ENCODE results near the gene NGDN. TPM values are rescaled to one million over a fixed set of nuclear protein-coding genes. Genes with fewer than 3 reads are reported as not detected.

Gene NGDN
- total RNA-seq, 4 donors from 2014 or later = 20.5 to 43.4 (median 35.1) TPM

DNA sequence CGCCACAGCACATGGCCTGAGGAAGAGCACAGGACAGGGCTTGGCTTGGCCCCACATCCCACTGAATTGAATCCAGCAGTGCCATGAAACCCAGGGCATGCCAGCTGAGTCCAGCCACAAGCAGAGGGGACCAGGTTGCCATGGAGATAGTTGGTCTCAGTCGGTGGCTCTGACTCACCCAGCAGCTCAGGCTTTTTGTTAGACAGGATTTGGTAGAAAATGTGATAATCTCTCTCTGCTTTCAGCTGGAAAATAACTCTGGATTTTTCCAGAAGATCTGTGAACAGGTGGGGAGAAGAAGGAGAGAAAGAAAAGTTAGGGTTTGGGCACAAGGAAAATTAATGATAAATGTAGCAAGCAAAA, 38.8 kb upstream of the NGDN start:
- TF ChIP-seq, protein P1, sequence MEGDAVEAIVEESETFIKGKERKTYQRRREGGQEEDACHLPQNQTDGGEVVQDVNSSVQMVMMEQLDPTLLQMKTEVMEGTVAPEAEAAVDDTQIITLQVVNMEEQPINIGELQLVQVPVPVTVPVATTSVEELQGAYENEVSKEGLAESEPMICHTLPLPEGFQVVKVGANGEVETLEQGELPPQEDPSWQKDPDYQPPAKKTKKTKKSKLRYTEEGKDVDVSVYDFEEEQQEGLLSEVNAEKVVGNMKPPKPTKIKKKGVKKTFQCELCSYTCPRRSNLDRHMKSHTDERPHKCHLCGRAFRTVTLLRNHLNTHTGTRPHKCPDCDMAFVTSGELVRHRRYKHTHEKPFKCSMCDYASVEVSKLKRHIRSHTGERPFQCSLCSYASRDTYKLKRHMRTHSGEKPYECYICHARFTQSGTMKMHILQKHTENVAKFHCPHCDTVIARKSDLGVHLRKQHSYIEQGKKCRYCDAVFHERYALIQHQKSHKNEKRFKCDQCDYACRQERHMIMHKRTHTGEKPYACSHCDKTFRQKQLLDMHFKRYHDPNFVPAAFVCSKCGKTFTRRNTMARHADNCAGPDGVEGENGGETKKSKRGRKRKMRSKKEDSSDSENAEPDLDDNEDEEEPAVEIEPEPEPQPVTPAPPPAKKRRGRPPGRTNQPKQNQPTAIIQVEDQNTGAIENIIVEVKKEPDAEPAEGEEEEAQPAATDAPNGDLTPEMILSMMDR (IDR thresholded peaks at IDR 0.05; ENCODE audit: low read depth) = no peak

DNA sequence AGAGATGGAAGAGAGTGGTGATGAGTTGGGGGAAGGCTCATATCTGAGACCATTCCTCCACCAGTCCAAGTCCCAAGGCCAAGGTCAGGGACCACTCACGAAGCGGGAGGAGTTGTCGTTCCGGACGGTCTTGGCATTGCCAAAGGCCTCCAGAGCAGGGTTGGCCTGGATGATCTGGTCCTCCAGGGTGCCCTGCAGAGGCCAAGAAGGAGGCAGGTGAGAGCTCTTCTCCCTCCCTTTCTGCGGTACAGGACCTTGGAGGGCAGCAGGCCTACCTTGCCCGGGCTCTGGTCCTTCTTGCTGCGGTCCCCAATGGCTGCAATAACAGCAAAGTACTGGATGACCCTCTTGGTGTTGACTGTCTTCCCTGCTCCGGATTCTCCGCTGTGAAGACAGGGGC, 38.0 kb upstream of the NGDN start:
- TF ChIP-seq, protein P1 (IDR thresholded peaks at IDR 0.05; ENCODE audit: low read depth) = no peak

- TF ChIP-seq, protein P1 (IDR thresholded peaks at IDR 0.05; ENCODE audit: low read depth) = no peak
Observed at GRCh38 chr14:23432102-23432925, 37.2 kb upstream of the NGDN start.

- TF ChIP-seq, protein P1 (IDR thresholded peaks at IDR 0.05; ENCODE audit: low read depth) = no peak
Observed at GRCh38 chr14:23432946-23433345, 36.6 kb upstream of the NGDN start.

GRCh38 chr14:23433457-23433856, 36.0 kb upstream of the NGDN start:
- TF ChIP-seq, protein P1 (IDR thresholded peaks at IDR 0.05; ENCODE audit: low read depth) = no peak

GRCh38 chr14:23434488-23435222, 34.8 kb upstream of the NGDN start:
- TF ChIP-seq, protein P1 (IDR thresholded peaks at IDR 0.05; ENCODE audit: low read depth) = no peak

DNA sequence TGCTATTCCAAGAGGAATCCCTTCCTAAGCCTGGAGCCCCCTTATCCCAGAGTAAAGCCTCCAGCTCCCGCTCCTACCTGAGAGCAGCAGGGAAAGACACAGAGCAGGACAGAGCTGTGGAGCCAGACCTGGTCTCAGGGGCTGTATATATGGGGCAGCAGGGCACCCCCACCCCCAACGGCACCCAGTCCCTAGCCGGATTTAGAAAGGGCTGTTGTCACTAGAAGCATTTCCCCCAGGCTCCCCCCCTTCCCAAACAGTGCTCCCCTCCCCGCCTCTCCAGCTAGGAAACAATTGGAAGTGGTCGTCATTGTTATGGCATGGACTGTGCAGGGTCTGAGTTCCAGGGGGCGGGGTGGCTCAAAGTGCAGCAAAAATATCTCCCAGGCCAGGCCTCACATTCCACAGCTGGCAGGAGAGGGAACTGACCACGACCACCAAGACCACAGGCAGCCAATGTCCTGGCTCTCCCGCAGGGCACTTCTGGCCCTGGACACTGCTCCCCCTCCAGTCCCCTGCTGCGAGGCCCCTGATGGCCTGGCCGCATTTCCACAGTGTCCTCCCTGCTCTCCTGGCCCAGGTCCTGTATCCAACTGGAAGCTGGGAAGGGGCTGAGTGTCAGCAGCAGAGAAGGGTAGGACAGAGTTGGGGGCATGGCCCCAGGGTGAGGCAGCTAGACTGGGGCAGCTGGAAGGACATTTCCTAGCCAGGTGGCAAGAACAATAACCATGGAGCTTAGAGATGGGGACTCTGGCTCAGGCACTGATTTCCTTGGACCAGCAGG, 33.8 kb upstream of the NGDN start, which contains the start of gene MYH7:
Gene MYH7, minus strand, starts transcription at position 118 of the 784 bp plus-strand sequence. CDS start 1,928 bp downstream, outside the sequence.
- TF ChIP-seq, protein P1 (IDR thresholded peaks at IDR 0.05; ENCODE audit: low read depth) = no peak

All from subcutaneous adipose tissue (tissue), 4 donors.